GM18951 (cell line): ENCODE results near the gene CLASP1.

Experiments
- POLR2A ChIP-seq: IDR thresholded peaks from 4 replicates; pipeline ENCODE4 v1.6.1; 2011; ENCODE audit warnings: mild to moderate bottlenecking; ENCODE audit not compliant: insufficient read length, insufficient read depth; ENCODE audit errors: extremely low read depth
- in situ Hi-C: fragments of 300-500 bp; cut with MboI; formaldehyde crosslinking; loops from one replicate; pipeline ENCODE4 v1.12.0; 2022; ENCODE audit warnings: low sequenced_read_pairs, mixed read lengths, inconsistent platforms; ENCODE audit not compliant: unreplicated experiment

Gene CLASP1

GRCh38 chr2:121521359-121521758 lies 127.9 kb downstream of the CLASP1 start:
- in situ Hi-C loops: no loop called here
- TF ChIP-seq POLR2A: no peak

GRCh38 chr2:121520641-121520994 lies 128.6 kb downstream of the CLASP1 start:
- TF ChIP-seq POLR2A: no peak
- in situ Hi-C loops: no loop called here

- in situ Hi-C loops: no loop called here
- TF ChIP-seq POLR2A: no peak
Measured at GRCh38 chr2:121519732-121520640, 129.3 kb downstream of the CLASP1 start.

- in situ Hi-C loops: no loop called here
Measured at GRCh38 chr2:121519153-121519552, 130.1 kb downstream of the CLASP1 start.

GRCh38 chr2:121513597-121514333 lies 135.5 kb downstream of the CLASP1 start:
- in situ Hi-C loops: no loop called here
- TF ChIP-seq POLR2A: no peak

More at GRCh38 chr2:121519153-121519552, 130.1 kb downstream of the CLASP1 start:
- no peak for TF ChIP-seq POLR2A

- in situ Hi-C loops: no loop called here
- no peak for TF ChIP-seq POLR2A
Measured at GRCh38 chr2:121510857-121511256, 138.4 kb downstream of the CLASP1 start.

GRCh38 chr2:121506621-121507020 lies 142.6 kb downstream of the CLASP1 start:
- no peak for TF ChIP-seq POLR2A
- in situ Hi-C loops: no loop called here

GRCh38 chr2:121505986-121506586 lies 143.2 kb downstream of the CLASP1 start:
- TF ChIP-seq POLR2A: no peak
- in situ Hi-C loops: no loop called here

GRCh38 chr2:121505005-121505404 lies 144.3 kb downstream of the CLASP1 start:
- TF ChIP-seq POLR2A: no peak
- in situ Hi-C loops: no loop called here

- no peak for TF ChIP-seq POLR2A
- in situ Hi-C loops: no loop called here
Measured at GRCh38 chr2:121504316-121504715, 144.9 kb downstream of the CLASP1 start.

GRCh38 chr2:121502781-121503180 lies 146.5 kb downstream of the CLASP1 start:
- in situ Hi-C loops: no loop called here
- TF ChIP-seq POLR2A: no peak

GRCh38 chr2:121502246-121502645 lies 147.0 kb downstream of the CLASP1 start:
- no peak for TF ChIP-seq POLR2A
- in situ Hi-C loops: no loop called here

GRCh38 chr2:121501554-121501953 lies 147.7 kb downstream of the CLASP1 start:
- TF ChIP-seq POLR2A: no peak
- in situ Hi-C loops: no loop called here
